HepG2 (cell line): ENCODE results near the gene TMEM214. TPM values are rescaled to one million over a fixed set of nuclear protein-coding genes. Genes with fewer than 3 reads are reported as not detected.

ENCODE experiments used
- ATAC-seq: fragments of 200-7000 bp; cut with Tn5 transposase; 3 replicates; pipeline ENCODE4 v1.9.1; 2020; ENCODE audit warnings: mild to moderate bottlenecking, moderate library complexity
- BruUV-seq: library from RNA; stranded (reverse); fragments of 400-500 nt; replicated peaks from 2 replicates; lab custom pipeline; 2021; lab: Mats Ljungman, UMichigan
- CTCF ChIA-PET: fragments of 300-600 bp; formaldehyde crosslinking; extraction: SDS; loops from one replicate; lab custom pipeline; 2021; ENCODE audit warnings: low total read pairs, inconsistent platforms, low intra/inter-chr PET ratio; lab: Yijun Ruan, JAX
- POLR2A ChIA-PET: fragments of 350-600 bp; sonication (Branson Sonifier 250); formaldehyde crosslinking; loops from one replicate; lab custom pipeline; 2020; ENCODE audit warnings: antibody characterized with exemption, inconsistent platforms; lab: Yijun Ruan, JAX
- DNase-seq: peaks from one replicate; pipeline ENCODE4 v3.0.0-alpha.2; 2015; ENCODE audit warnings: low spot score
- FAIRE-seq: peaks from 3 replicates; lab custom pipeline; 2011; peaks lifted over from hg19 to GRCh38; lab: Jason Lieb, UNC
- H2AFZ ChIP-seq: one replicate; pipeline ENCODE4 v1.6.1; 2011; ENCODE audit warnings: low read length, inconsistent platforms
- H3K27ac ChIP-seq: fragments of 300-600 bp; 3 replicates; pipeline ENCODE4 v1.8.0; 2011; ENCODE audit warnings: mixed run types, mild to moderate bottlenecking, mixed read lengths, low read length, inconsistent platforms; ENCODE audit not compliant: insufficient read depth; ENCODE audit errors: extremely low read length
- H3K27me3 ChIP-seq, 2 experiments: fragments of 200-600 bp in 1 of 2; 2 replicates in 1 of 2; 3 replicates in 1 of 2; pipeline versions ENCODE4 v1.6.0 to v1.8.0; 2011; ENCODE audit warnings: low read length in 2 of 2, mild to moderate bottlenecking in 2 of 2, moderate library complexity in 2 of 2, inconsistent platforms in 1 of 2; ENCODE audit not compliant: insufficient read depth in 2 of 2, control insufficient read depth in 1 of 2
- H3K36me3 ChIP-seq, 2 experiments: fragments of 200-600 bp in 1 of 2; replicated peaks in 1 of 2; 2 replicates in 1 of 2; 3 replicates in 1 of 2; pipeline versions ENCODE4 v1.5.1 to v1.8.0; 2011; ENCODE audit warnings: low read length in 2 of 2, inconsistent platforms in 1 of 2; ENCODE audit not compliant: insufficient read depth in 2 of 2, control insufficient read depth in 1 of 2
- H3K4me1 ChIP-seq: 2 replicates; pipeline ENCODE4 v1.5.1; 2012; ENCODE audit warnings: low read length, inconsistent platforms; ENCODE audit not compliant: insufficient read depth
- H3K4me2 ChIP-seq: 2 replicates; pipeline ENCODE4 v1.6.0; 2011; ENCODE audit warnings: low read depth, low read length, inconsistent platforms
- H3K4me3 ChIP-seq, 3 experiments: fragments of 200-600 bp in 1 of 3; sonication (generic), shearing (Covaris generic) in 1 of 3; replicated peaks in 1 of 3; 2 replicates each; pipeline ENCODE4 v1.5.1; 2011 to 2016; ENCODE audit warnings: low read length in 3 of 3, inconsistent platforms in 2 of 3, low read depth in 2 of 3, mild to moderate bottlenecking in 2 of 3, control low read depth in 1 of 3, mixed read lengths in 1 of 3; ENCODE audit not compliant: insufficient read depth in 1 of 3
- H3K79me2 ChIP-seq: one replicate; pipeline ENCODE4 v1.6.1; 2011; ENCODE audit warnings: low read length, inconsistent platforms; ENCODE audit not compliant: insufficient read depth
- H3K9ac ChIP-seq: 2 replicates; pipeline ENCODE4 v1.6.0; 2011; ENCODE audit warnings: mild to moderate bottlenecking, low read depth, low read length, inconsistent platforms; ENCODE audit not compliant: insufficient read depth
- H3K9me3 ChIP-seq: 2 replicates; pipeline ENCODE4 v1.5.1; 2012; ENCODE audit warnings: mild to moderate bottlenecking, low read length
- H4K20me1 ChIP-seq: 2 replicates; pipeline ENCODE4 v1.6.0; 2011; ENCODE audit warnings: inconsistent platforms, mild to moderate bottlenecking, low read length, moderate library complexity; ENCODE audit not compliant: insufficient read depth
- KLF15 ChIP-seq: sonication (generic); formaldehyde crosslinking; IDR thresholded peaks from 2 replicates; pipeline ENCODE4 v1.8.1; 2023; ENCODE audit warnings: borderline replicate concordance, mild to moderate bottlenecking, inconsistent platforms, missing genetic modification reagents, mixed read lengths
- MAF1 ChIP-seq: sonication (generic); formaldehyde crosslinking; IDR thresholded peaks from 2 replicates; pipeline ENCODE4 v1.5.0; 2020; ENCODE audit warnings: missing genetic modification reagents, borderline replicate concordance
- MEIS1 ChIP-seq: sonication (generic); formaldehyde crosslinking; IDR thresholded peaks from 2 replicates; pipeline ENCODE4 v1.9.0; 2021; ENCODE audit warnings: mild to moderate bottlenecking, missing genetic modification reagents, moderate library complexity, borderline replicate concordance
- MXI1 ChIP-seq: IDR thresholded peaks from 3 replicates; pipeline ENCODE4 v1.6.1; 2012; ENCODE audit warnings: low read depth, low read length, inconsistent platforms, borderline replicate concordance
- NFYC ChIP-seq: IDR thresholded peaks from 2 replicates; pipeline ENCODE4 v1.6.1; 2016; ENCODE audit warnings: missing genetic modification reagents, missing compliant biosample characterization
- SMARCE1 ChIP-seq: fragments of 450-650 bp; IDR thresholded peaks from 2 replicates; pipeline ENCODE4 v1.6.1; 2017; ENCODE audit warnings: borderline replicate concordance
- SP1 ChIP-seq, 2 experiments: fragments of 450-650 bp in 1 of 2; sonication (generic) in 1 of 2; formaldehyde crosslinking in 1 of 2; IDR thresholded peaks; 2 replicates each; pipeline versions ENCODE4 v1.4.0 to v1.6.1; 2016 to 2020; ENCODE audit warnings: missing genetic modification reagents in 1 of 2
- SRSF1 ChIP-seq: fragments of 200-400 bp; formaldehyde crosslinking; optimal IDR thresholded peaks from 2 replicates; pipeline ENCODE3; 2017; ENCODE audit warnings: mild to moderate bottlenecking, low read depth, low read length, moderate library complexity
- ZNF33A ChIP-seq: sonication (generic); formaldehyde crosslinking; IDR thresholded peaks from 2 replicates; pipeline ENCODE4 v1.5.1; 2020; ENCODE audit warnings: missing genetic modification reagents, mild to moderate bottlenecking, moderate library complexity, borderline replicate concordance
- ZNF709 ChIP-seq: sonication (generic); formaldehyde crosslinking; IDR thresholded peaks from 2 replicates; pipeline ENCODE4 v1.5.0; 2020; ENCODE audit warnings: mild to moderate bottlenecking, missing genetic modification reagents
- ZNF747 ChIP-seq: sonication (generic); formaldehyde crosslinking; IDR thresholded peaks from 2 replicates; pipeline ENCODE4 v1.8.1; 2023; ENCODE audit warnings: missing genetic modification reagents, mild to moderate bottlenecking, borderline replicate concordance
- ZNF792 ChIP-seq: IDR thresholded peaks from 2 replicates; pipeline ENCODE4 v1.6.1; 2016
- ZNF839 ChIP-seq: sonication (generic); formaldehyde crosslinking; IDR thresholded peaks from 2 replicates; pipeline ENCODE4 v1.4.0; 2020; ENCODE audit warnings: missing genetic modification reagents, mild to moderate bottlenecking, borderline replicate concordance
- WGBS: methylation state at CpG from one replicate; pipeline ENCODE4 v1.1.6; 2017; ENCODE audit warnings: low lambda C conversion rate; 5-methylcytosine and 5-hydroxymethylcytosine counted together
- in situ Hi-C: cut with HindIII; loops from 2 replicates; pipeline ENCODE4 v1.10.0; 2017; ENCODE audit warnings: low pct_unique_long_range_greater_than_20kb; ENCODE audit not compliant: extremely low pct_ligation_motif_present
- intact Hi-C: fragments of 100-400 bp; cut with micrococcal nuclease; formaldehyde crosslinking; loops from one replicate; pipeline ENCODE4 v1.10.0; 2022; ENCODE audit not compliant: unreplicated experiment
- polyA plus RNA-seq, 8 experiments: library from polyadenylated mRNA; depleted of rRNA in 3 of 8; stranded (reverse) in 7 of 8; unstranded in 1 of 8; fragments of >200 nt; fragmentation: Illumina TruSeq in 4 of 8; extraction: Trizol in 4 of 8; gene quantifications; 2 replicates each; pipeline versions ENCODE4 v1.2.1 to v1.2.3, GENCODE V29; 2011 to 2016; ENCODE audit warnings: low read depth in 4 of 8, missing spikeins in 1 of 8, mixed read lengths in 1 of 8; ENCODE audit not compliant: insufficient read depth in 1 of 8
- total RNA-seq, 5 experiments: library from RNA; depleted of rRNA; stranded (reverse); fragments of >200 nt; fragmentation: Illumina TruSeq; extraction: Trizol; gene quantifications; 2 replicates each; pipeline ENCODE4 v1.2.3, GENCODE V29; 2016; ENCODE audit warnings: low read depth in 1 of 5
- TF ChIP-seq, protein P1 (sequence below): sonication (generic); formaldehyde crosslinking; IDR thresholded peaks from 2 replicates; pipeline ENCODE4 v1.4.0; 2020; ENCODE audit warnings: missing genetic modification reagents, borderline replicate concordance
- TF ChIP-seq, protein P2 (sequence below): sonication (generic); formaldehyde crosslinking; IDR thresholded peaks from 2 replicates; pipeline ENCODE4 v1.4.0; 2020; ENCODE audit warnings: missing genetic modification reagents, mild to moderate bottlenecking, borderline replicate concordance

The TMEM214 gene
- total and polyA plus RNA-seq, 2 of the 13 experiments (the other 11 are each of a cell fraction or from before 2014, with no cell fraction given) = 58.3 to 132 TPM

DNA sequence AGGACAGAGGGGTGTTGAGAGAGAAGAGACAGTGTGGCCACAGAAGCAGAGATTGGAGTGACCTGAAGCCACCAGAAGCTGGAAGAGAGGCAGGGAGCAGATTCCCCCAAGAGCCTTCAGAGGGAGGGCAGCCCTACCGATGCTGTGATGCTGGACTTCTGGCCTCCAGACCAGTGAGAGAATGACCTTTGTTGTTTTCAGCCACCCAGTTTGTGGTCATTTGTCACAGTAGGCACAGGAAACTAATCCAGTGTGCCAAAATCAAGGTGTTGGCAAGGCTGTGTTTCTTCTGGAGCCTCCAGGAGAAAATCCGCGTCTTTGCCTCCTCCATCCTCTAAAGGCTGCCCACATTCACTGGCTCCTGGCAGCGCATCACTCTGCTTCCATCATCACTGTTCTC is 47.0 kb upstream of the TMEM214 start (continued):
- TF ChIP-seq MAF1 (CRISPR knock-in tag) = no peak

DNA sequence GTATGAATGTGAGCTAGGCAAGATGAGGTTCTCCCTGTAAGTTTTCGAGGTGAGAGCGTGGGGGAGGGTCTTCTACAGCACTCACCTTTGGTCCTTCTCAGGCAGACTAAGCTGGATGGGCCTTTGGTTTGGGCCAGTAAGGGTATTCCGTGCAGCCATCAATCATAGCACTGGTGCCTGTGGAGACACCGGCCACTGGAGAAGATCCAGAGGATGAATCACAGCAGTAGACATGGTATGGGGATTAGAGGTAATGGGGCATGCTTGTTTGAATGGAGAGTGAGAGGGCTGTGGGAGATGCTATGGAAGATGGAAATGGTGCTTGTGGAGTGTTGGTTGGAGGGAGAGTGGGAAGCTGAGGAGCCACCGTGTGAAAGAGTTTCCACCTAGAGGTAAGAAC is 46.2 kb upstream of the TMEM214 start:
- intact Hi-C loops = no loop called here

More for the DNA sequence above, 46.2 kb upstream of the TMEM214 start:
- BruUV-seq = no TSS peak
- Histone ChIP-seq H3K4me2 (no peak overlapping the region), H4K20me1 (no peaks in the 10 kb centered on the region), H3K27me3 (peaks cover 0 to 14% of the 10 kb centered on the region in 2 experiments; a peak in 1 of 5 replicates), H3K9me3 (no peaks in the 10 kb centered on the region), H3K36me3 (no peaks in the 10 kb centered on the region), H3K4me1 (peaks cover 19% of the 10 kb centered on the region), H2AFZ (no peak overlapping the region), H3K27ac (no peak overlapping the region), H3K79me2 (no peaks in the 10 kb centered on the region), H3K9ac (no peak overlapping the region), H3K4me3 (no peak overlapping the region)
- 16% methylated on average over 5 of the region's 5 CpGs for WGBS
- FAIRE-seq (no peak), ATAC-seq (no peak), DNase-seq (no peak)
- POLR2A ChIA-PET = no interaction called here
- no peak for TF ChIP-seq NFYC (CRISPR knock-in tag)
- TF ChIP-seq MXI1 = no peak
- TF ChIP-seq, protein P1, sequence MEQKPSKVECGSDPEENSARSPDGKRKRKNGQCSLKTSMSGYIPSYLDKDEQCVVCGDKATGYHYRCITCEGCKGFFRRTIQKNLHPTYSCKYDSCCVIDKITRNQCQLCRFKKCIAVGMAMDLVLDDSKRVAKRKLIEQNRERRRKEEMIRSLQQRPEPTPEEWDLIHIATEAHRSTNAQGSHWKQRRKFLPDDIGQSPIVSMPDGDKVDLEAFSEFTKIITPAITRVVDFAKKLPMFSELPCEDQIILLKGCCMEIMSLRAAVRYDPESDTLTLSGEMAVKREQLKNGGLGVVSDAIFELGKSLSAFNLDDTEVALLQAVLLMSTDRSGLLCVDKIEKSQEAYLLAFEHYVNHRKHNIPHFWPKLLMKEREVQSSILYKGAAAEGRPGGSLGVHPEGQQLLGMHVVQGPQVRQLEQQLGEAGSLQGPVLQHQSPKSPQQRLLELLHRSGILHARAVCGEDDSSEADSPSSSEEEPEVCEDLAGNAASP (CRISPR knock-in tag) = no peak
- no peak for TF ChIP-seq MEIS1 (CRISPR knock-in tag)
- TF ChIP-seq, protein P2, sequence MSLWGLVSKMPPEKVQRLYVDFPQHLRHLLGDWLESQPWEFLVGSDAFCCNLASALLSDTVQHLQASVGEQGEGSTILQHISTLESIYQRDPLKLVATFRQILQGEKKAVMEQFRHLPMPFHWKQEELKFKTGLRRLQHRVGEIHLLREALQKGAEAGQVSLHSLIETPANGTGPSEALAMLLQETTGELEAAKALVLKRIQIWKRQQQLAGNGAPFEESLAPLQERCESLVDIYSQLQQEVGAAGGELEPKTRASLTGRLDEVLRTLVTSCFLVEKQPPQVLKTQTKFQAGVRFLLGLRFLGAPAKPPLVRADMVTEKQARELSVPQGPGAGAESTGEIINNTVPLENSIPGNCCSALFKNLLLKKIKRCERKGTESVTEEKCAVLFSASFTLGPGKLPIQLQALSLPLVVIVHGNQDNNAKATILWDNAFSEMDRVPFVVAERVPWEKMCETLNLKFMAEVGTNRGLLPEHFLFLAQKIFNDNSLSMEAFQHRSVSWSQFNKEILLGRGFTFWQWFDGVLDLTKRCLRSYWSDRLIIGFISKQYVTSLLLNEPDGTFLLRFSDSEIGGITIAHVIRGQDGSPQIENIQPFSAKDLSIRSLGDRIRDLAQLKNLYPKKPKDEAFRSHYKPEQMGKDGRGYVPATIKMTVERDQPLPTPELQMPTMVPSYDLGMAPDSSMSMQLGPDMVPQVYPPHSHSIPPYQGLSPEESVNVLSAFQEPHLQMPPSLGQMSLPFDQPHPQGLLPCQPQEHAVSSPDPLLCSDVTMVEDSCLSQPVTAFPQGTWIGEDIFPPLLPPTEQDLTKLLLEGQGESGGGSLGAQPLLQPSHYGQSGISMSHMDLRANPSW = no peak
- TF ChIP-seq ZNF709 (CRISPR knock-in tag) = no peak
- TF ChIP-seq ZNF747 = no peak
- no peak for TF ChIP-seq ZNF792 (CRISPR knock-in tag)
- no peak for TF ChIP-seq ZNF33A (CRISPR knock-in tag)
- no peak for TF ChIP-seq ZNF839 (CRISPR knock-in tag)
- no peak for TF ChIP-seq SRSF1
- no peak for TF ChIP-seq SMARCE1
- TF ChIP-seq SP1 (IDR thresholded peaks at IDR 0.05) = no peak
- TF ChIP-seq SP1 (CRISPR knock-in tag; IDR thresholded peaks at IDR 0.05) = no peak
- no peak for TF ChIP-seq KLF15
- CTCF ChIA-PET = no interaction called here
- in situ Hi-C loops = no loop called here
